ENCODE data around the gene MAP3K21.

The MAP3K21 gene

GRCh38 chr1:233360525-233361102 lies 33.1 kb downstream of the MAP3K21 start:
- DNase-seq, result no peak

DNA sequence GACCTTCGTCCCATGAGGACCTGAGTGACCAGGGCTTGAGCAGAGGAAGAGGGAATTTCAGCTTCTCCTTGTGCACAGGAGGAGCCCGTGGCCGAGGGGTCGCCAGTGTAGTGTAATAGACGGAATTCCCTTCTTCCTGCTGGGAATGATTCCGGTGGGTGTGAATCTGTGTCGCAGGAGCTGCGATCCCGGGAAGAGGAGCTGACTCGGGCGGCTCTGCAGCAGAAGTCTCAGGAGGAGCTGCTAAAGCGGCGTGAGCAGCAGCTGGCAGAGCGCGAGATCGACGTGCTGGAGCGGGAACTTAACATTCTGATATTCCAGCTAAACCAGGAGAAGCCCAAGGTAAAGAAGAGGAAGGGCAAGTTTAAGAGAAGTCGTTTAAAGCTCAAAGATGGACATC lies 34.4 kb downstream of the MAP3K21 start:
- DNase-seq, result no peak

GRCh38 chr1:233362743-233363142 lies 35.2 kb downstream of the MAP3K21 start:
- DNase-seq, result no peak

- DNase-seq, result no peak
Observed at GRCh38 chr1:233364026-233364425, 36.5 kb downstream of the MAP3K21 start.

- DNase-seq, result no peak
Observed at GRCh38 chr1:233364695-233365539, 37.4 kb downstream of the MAP3K21 start.

- no peak for DNase-seq
Observed at GRCh38 chr1:233366575-233366974, 39.1 kb downstream of the MAP3K21 start.

- no peak for DNase-seq
Observed at GRCh38 chr1:233367057-233367803, 39.7 kb downstream of the MAP3K21 start.

DNA sequence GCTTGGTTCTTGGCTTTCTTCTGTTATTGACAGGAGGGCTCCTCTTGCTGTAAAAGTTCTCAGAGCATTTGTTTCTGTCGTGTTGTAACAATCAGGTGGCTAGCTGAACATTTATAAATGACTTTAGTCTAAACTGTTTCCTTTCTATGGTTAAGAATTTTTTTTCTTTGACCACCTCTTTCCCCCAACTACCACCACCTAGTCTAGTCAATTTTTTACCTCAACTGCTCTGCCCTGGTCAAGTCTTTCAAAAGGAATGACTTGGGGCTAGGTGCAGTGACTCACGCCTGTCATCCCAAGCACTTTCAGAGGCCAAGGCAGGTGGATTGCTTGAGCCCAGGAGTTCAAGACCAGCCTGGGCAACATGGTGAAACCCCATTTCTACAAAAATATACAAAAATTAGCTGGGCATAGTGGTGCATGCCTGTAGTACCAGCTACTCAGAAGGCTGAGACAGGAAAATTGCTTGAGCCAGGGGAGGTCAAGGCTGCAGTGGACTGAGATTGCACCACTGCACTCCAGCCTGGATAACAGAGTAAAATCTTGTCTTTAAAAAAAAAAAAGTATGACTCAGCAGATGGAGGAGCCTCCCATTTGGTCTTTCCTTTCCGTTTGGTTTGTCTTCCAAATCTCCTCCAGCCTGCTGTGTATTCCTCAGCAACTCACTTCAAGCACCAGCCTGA lies 40.7 kb downstream of the MAP3K21 start:
- no peak for DNase-seq

DNA sequence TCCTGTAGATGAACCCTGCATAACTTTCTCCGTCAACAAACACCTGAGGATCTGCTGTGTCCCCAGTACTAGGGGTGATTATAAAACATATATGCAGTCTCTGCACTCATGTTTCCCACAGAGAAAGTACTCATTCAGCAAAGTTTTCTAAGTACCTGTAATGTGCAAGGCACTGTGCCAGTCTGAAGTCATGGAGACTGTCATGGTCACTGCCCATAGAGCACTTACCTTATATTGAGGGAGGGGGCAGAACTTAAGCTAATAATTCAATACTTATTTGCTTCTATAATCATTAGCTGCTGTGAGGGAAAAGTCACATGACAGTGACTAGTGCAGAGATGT lies 41.2 kb downstream of the MAP3K21 start:
- DNase-seq, result no peak

- DNase-seq, result no peak
Observed at GRCh38 chr1:233372218-233373120, 44.9 kb downstream of the MAP3K21 start.

- no peak for DNase-seq
Observed at GRCh38 chr1:233373226-233373625, 45.7 kb downstream of the MAP3K21 start.

DNA sequence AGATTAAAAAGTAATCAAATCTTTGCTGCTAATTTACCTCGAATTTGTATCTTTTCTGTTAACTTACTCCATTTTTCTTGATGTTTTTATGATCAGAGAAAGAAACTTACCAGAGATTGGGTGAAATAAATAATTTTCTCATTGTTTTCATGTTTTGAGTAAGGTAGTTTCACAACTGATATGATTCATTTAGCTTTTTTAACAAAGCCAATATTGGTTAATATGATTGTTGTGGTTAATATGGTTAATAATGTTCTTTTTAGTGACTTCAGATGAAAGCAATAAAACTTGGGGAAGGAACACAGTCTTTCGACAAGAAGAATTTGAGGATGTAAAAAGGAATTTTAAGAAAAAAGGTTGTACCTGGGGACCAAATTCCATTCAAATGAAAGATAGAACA lies 48.1 kb downstream of the MAP3K21 start:
- DNase-seq, result no peak

DNA sequence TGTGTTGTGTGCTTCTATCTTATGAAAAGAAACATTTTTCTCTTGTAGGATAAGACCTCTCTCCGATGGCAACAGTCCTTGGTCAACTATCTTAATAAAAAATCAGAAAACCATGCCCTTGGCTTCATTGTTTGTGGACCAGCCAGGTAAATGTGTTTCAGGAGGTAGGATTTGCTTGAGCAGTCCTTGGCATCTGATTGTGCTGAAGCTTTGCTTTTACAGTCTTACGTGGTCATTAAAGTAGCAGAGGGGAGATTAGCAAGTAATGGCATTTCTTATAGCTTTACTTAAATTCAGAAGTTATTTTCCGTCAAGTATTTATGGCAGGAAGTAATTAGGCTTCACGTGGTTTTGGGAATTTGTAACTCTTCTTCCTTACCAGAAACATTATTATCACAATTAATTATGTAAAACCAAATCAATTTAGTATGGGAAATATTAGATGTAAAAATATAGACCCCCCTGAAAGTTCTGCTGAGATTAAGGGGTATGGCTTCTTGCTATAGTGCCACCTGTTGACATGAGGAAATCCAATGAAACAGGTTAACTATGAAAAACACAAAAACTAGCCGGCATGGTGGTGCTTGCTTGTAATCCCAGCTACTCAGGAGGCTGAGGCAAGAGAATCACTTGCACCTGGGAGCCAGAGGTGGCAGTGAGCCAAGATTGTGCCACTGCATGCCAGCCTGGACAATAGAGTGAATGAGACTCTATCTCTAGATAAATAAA lies 49.0 kb downstream of the MAP3K21 start:
- DNase-seq, result no peak

DNA sequence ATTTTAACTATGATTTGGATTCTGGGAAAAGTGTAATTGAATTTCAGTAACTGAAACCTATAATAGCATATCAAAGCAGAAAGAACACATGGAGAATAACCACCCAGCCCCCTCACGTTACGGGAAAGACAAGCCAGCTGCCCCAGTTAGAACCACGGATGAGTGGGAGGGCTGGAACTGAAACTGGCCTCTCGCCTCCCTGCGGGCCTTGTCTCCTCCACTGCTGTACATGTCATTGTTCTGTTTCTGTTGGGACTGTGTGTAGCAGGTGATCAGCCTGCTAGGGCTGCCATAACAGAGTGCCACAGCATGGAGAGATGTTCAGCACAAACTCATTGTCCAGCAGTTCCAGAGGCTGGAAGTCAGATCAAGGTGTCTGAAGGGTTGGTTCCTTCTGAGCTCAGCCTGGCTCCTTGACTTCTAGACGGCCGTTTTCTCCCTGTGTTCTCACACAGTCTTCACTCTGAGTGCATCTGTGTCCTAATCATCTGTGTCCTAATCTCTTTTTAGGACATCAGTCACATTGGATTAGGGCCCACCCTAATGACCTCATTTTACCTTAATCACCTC lies 52.4 kb downstream of the MAP3K21 start:
- no peak for DNase-seq

DNA sequence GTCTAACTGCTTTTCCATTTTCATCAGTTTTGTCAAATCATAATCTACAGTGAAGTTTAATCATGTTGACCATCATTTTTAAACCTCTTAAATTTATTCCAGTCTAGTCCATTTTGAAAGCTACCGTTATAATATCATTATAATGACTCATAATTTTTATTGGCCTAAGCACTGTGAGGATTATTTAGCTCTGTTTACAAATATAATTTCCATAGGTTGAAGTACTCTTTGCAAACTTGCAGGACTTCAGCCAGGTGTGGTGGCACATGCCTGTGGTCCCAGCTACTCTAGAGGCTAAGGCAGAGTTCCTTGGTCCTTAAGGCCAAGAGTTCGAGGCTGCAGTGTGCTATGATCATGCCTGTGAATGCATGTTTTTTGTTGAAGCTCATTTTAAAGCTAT lies 54.3 kb downstream of the MAP3K21 start:
- no peak for DNase-seq

DNA sequence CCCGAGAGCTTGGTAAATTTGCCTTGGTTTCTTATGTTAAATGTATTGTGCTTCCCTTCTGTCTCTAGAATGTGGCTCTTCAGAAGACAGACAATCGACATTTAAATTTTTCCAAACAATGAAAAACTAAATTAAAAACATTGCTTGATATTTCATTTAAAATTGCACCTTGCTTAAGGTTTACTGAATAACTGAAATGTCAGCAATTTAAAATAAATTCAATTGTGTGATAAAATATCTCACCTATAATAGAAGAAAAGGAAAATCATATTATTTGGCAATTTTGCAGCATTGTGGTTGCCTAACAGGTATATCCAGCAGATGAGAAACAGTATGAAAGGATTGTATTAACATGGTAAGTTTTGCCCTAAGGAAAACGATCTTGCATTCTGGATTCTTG lies 56.5 kb downstream of the MAP3K21 start:
- DNase-seq, result no peak

DNA sequence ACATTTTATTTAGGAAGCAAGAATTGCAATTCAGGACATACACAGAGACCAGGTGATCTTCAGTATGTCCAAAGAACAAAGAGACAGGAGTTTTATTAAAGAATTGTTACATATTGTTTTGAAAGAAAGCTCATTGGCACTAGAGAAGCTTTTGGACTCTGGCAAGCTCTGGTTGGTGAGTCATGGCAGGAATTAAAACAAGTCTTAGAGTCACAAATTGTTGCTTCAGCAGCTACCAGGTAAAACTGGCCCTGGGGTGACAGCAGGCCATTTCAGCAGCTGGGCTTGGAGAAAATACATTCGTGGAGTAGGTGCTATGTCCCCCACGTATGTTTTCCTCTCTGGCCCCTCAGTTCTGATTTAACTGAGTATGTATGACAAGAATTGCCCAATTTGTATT lies 58.8 kb downstream of the MAP3K21 start:
- no peak for DNase-seq

DNA sequence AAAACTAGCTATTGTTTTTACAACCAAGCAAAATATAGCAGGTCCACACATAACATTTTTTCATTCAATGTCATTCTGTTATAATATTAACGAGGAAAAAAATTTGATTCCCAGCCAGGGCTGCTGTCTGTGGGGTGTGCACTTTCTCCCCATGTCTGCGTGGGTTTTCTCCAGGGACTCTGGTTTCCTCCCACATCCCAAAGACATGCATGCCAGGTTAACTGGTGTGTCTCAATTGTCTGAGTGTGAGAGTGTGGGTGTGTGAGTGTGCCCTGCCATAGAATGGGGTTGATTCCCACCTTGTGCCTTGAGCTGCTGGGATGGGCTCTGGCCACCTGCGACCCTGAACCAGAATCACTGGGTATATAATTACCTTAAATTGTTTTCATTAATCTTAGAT lies 60.1 kb downstream of the MAP3K21 start:
- DNase-seq, result no peak

DNA sequence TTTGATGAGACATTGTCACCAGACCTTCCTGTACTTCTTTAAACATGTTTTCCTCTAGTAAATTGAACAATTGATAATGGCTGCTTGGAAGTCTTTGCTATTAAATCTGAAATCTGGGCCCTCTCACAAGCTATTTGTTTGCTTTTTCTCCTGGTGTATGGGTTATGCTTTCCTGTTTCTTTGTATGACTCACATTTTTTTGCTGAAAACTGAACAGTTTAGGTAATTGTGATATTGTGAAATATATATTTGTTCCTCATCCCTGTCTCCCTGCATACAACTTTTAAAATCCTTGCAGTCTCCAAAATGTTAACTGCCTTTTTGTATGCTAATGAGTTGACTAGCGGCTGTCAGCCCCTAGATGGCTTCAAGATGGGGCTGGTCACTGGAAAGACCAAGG lies 61.6 kb downstream of the MAP3K21 start:
- DNase-seq, result no peak

DNA sequence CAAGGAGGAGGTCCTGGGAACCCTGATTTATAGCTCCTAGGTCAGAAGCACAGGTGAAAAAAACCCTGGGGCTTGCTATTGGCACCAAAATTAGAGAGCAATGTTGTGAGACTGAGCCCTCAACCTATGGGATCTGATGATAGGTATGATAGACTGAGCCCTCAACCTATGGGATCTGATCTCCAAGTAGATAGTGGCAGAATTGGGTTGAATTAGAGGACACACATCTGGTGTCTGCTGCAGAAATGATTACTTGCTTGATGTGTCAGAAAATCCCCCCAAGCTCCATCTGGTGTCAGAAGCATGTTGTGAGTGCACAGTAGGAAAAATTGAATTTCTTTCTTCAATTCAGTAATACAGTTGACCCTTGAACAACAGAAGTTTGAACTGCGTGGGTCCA lies 62.4 kb downstream of the MAP3K21 start:
- DNase-seq, result no peak

Measured in NCI-H2081 treated with DMSO at 0.1 percent for 48 hours (cell line).